CD8-positive, alpha-beta memory T cell (primary cell): Measurements from ENCODE around the gene TRAF1. TPM values are rescaled to one million over a fixed set of nuclear protein-coding genes. Genes with fewer than 3 reads are reported as not detected.

Experiments used
- CTCF ChIA-PET: fragments of 350-600 bp; sonication (Branson Sonifier 250); formaldehyde crosslinking; loops from one replicate; lab custom pipeline; 2021; ENCODE audit warnings: antibody characterized with exemption; lab: Charles Lee
- POLR2A ChIA-PET: fragments of 350-600 bp; sonication (Branson Sonifier 250); formaldehyde crosslinking; loops from one replicate; lab custom pipeline; 2021; ENCODE audit warnings: antibody characterized with exemption; lab: Charles Lee
- DNase-seq, 5 donors: peaks; one replicate each; pipeline versions ENCODE4 v3.0.0 to v3.0.0-alpha.2; 2020 to 2022; ENCODE audit warnings: mixed read lengths in 1 of 5
- H3K27ac ChIP-seq: one replicate; pipeline ENCODE4 v1.7.0; 2013; ENCODE audit warnings: low read depth, mild to moderate bottlenecking, low read length, moderate library complexity
- H3K27me3 ChIP-seq: 2 replicates; pipeline ENCODE4 v1.7.0; 2013; ENCODE audit warnings: low read length, mild to moderate bottlenecking; ENCODE audit not compliant: insufficient read depth, poor library complexity, severe bottlenecking
- H3K36me3 ChIP-seq: 2 replicates; pipeline ENCODE4 v1.7.0; 2013; ENCODE audit warnings: mild to moderate bottlenecking, low read length, moderate library complexity; ENCODE audit not compliant: insufficient read depth
- H3K4me1 ChIP-seq: 2 replicates; pipeline ENCODE4 v1.7.0; 2013; ENCODE audit warnings: mild to moderate bottlenecking, low read length, moderate library complexity; ENCODE audit not compliant: insufficient read depth
- H3K4me3 ChIP-seq: 2 replicates; pipeline ENCODE4 v1.7.0; 2013; ENCODE audit warnings: mild to moderate bottlenecking, low read length
- H3K9me3 ChIP-seq: 2 replicates; pipeline ENCODE4 v1.7.0; 2013; ENCODE audit warnings: mild to moderate bottlenecking, low read length
- H3K27ac Mint-ChIP-seq, 8 donors: one replicate each; pipeline ENCODE4 v1.8.0; 2020 to 2021; ENCODE audit warnings: mixed read lengths in 8 of 8, mild to moderate bottlenecking in 6 of 8, inconsistent platforms in 3 of 8, moderate library complexity in 3 of 8
- H3K27me3 Mint-ChIP-seq, 2 donors: one replicate each; pipeline ENCODE4 v1.8.0; 2020 to 2021; ENCODE audit warnings: mixed read lengths in 2 of 2, mild to moderate bottlenecking in 1 of 2, moderate library complexity in 1 of 2
- H3K36me3 Mint-ChIP-seq, 3 donors: one replicate each; pipeline ENCODE4 v1.8.0; 2020 to 2021; ENCODE audit warnings: mixed read lengths in 3 of 3, inconsistent platforms in 1 of 3, mild to moderate bottlenecking in 1 of 3
- H3K4me1 Mint-ChIP-seq, 3 donors: one replicate each; pipeline ENCODE4 v1.8.0; 2020 to 2021; ENCODE audit warnings: mixed read lengths in 3 of 3, inconsistent platforms in 1 of 3, mild to moderate bottlenecking in 1 of 3
- H3K4me3 Mint-ChIP-seq, 7 donors: one replicate each; pipeline ENCODE4 v1.8.0; 2020 to 2021; ENCODE audit warnings: mixed read lengths in 7 of 7, mild to moderate bottlenecking in 6 of 7, moderate library complexity in 4 of 7, inconsistent platforms in 2 of 7
- H3K9me3 Mint-ChIP-seq, 5 donors: one replicate each; pipeline ENCODE4 v1.8.0; 2020 to 2022; ENCODE audit warnings: mixed read lengths in 5 of 5, mild to moderate bottlenecking in 3 of 5, moderate library complexity in 2 of 5, inconsistent platforms in 1 of 5
- polyA plus RNA-seq: library from polyadenylated mRNA; unstranded; fragments of 300-500 nt; fragmentation: Illumina TruSeq; gene quantifications from one replicate; pipeline ENCODE4 v1.2.3, GENCODE V29; 2021
- total RNA-seq, 2 experiments: library from RNA; stranded (reverse); gene quantifications; one replicate each; pipeline ENCODE4 v1.2.3, GENCODE V29; 2021

TRAF1 gene
- total and polyA plus RNA-seq, 3 experiments from 2014 or later, result 12.1 to 322 (median 316) TPM

GRCh38 chr9:120933310-120934055 is 6.9 kb upstream of the TRAF1 start:
- H3K36me3 Mint-ChIP-seq, result no peaks in the 10 kb centered on the region
- no peaks in the 10 kb centered on the region for H3K9me3 Mint-ChIP-seq
- ChIA-PET CTCF (interaction anchor here (0.8 to 20.8 kb wide), 5 partner anchors 11 to 61 kb away, joined by 3 to 363 read pairs (median 25); partner anchors contain the start of gene PHF19), POLR2A (interaction anchor here (0.9 to 6.7 kb wide), 4 partner anchors 9 to 55 kb away, joined by 3 to 116 read pairs (median 4); no protein-coding TSS in a partner anchor)
- H3K4me1 Mint-ChIP-seq, result peaks cover 75 to 81% (median 75%) of the 10 kb centered on the region in 3 donors
- no peaks in the 10 kb centered on the region for H3K9me3 ChIP-seq
- DNase-seq, result no peak
- peak overlapping the region; percentile 72 to 100 (median 98) for H3K27ac Mint-ChIP-seq
- no peak overlapping the region for H3K27ac ChIP-seq
- peaks cover 87% of the 10 kb centered on the region for H3K4me1 ChIP-seq
- no peaks in the 10 kb centered on the region for H3K27me3 Mint-ChIP-seq
- H3K36me3 ChIP-seq, result no peaks in the 10 kb centered on the region
- no peaks in the 10 kb centered on the region for H3K27me3 ChIP-seq
- peak overlapping the region in 1 of 7 donors; percentile 17 for H3K4me3 Mint-ChIP-seq
- no peak overlapping the region for H3K4me3 ChIP-seq

- peak overlapping the region; percentile 6 for H3K4me3 ChIP-seq
- DNase-seq, result no peak
Observed at GRCh38 chr9:120932086-120932823, 5.7 kb upstream of the TRAF1 start.

GRCh38 chr9:120931231-120932085 is 4.9 kb upstream of the TRAF1 start:
- peak overlapping the region; percentile 95 to 100 (median 99) for H3K27ac Mint-ChIP-seq
- peaks cover 89% of the 10 kb centered on the region for H3K4me1 ChIP-seq
- CTCF ChIA-PET, result interaction anchor here (0.7 to 20.8 kb wide), 11 partner anchors 8 to 59 kb away, joined by 3 to 363 read pairs (median 4); partner anchors contain the start of gene PHF19
- no peaks in the 10 kb centered on the region for H3K36me3 ChIP-seq
- H3K4me3 ChIP-seq, result peak overlapping the region; percentile 6
- POLR2A ChIA-PET, result interaction anchor here (0.6 to 6.7 kb wide), 18 partner anchors 10 to 339 kb away, joined by 3 to 116 read pairs (median 6); partner anchors contain the start of genes FBXW2 and PSMD5
- H3K4me3 Mint-ChIP-seq, result peak overlapping the region; percentile 59 to 88 (median 84)
- H3K4me1 Mint-ChIP-seq, result peaks cover 85 to 91% (median 88%) of the 10 kb centered on the region in 3 donors
- no peaks in the 10 kb centered on the region for H3K9me3 ChIP-seq
- peak; percentile 45 to 86 (median 80) for DNase-seq
- H3K36me3 Mint-ChIP-seq, result peaks cover 0 to 10% (median 0%) of the 10 kb centered on the region in 3 donors
- no peaks in the 10 kb centered on the region for H3K27me3 Mint-ChIP-seq
- H3K27ac ChIP-seq, result peak overlapping the region; percentile 85
- H3K9me3 Mint-ChIP-seq, result no peaks in the 10 kb centered on the region
- H3K27me3 ChIP-seq, result no peaks in the 10 kb centered on the region

More at GRCh38 chr9:120932086-120932823, 5.7 kb upstream of the TRAF1 start:
- ChIA-PET POLR2A (interaction anchor here (0.6 to 6.7 kb wide), 16 partner anchors 11 to 338 kb away, joined by 3 to 116 read pairs (median 6); partner anchors contain the start of genes FBXW2 and PSMD5), CTCF (interaction anchor here (0.9 to 20.8 kb wide), 9 partner anchors 10 to 60 kb away, joined by 3 to 363 read pairs (median 5); partner anchors contain the start of gene PHF19)
- Histone ChIP-seq H3K9me3 (no peaks in the 10 kb centered on the region), H3K36me3 (no peaks in the 10 kb centered on the region), H3K27ac (peak overlapping the region; percentile 85), H3K4me1 (peaks cover 89% of the 10 kb centered on the region), H3K27me3 (no peaks in the 10 kb centered on the region)
- peak overlapping the region; percentile 59 to 88 (median 84) for H3K4me3 Mint-ChIP-seq
- H3K27ac Mint-ChIP-seq, result peak overlapping the region; percentile 95 to 100 (median 99)
- H3K27me3 Mint-ChIP-seq, result no peaks in the 10 kb centered on the region
- peaks cover 0 to 8% (median 0%) of the 10 kb centered on the region in 3 donors for H3K36me3 Mint-ChIP-seq
- H3K4me1 Mint-ChIP-seq, result peaks cover 85 to 91% (median 87%) of the 10 kb centered on the region in 3 donors
- H3K9me3 Mint-ChIP-seq, result no peaks in the 10 kb centered on the region

GRCh38 chr9:120929229-120929791 is 2.7 kb upstream of the TRAF1 start:
- ChIA-PET POLR2A (interaction anchor here (0.6 to 9.3 kb wide), 13 partner anchors 8 to 135 kb away, joined by 3 to 116 read pairs (median 9); partner anchors contain the start of gene PHF19), CTCF (interaction anchor here (0.8 to 20.8 kb wide), 9 partner anchors 9 to 57 kb away, joined by 3 to 363 read pairs (median 5); partner anchors contain the start of gene PHF19)
- Histone ChIP-seq H3K9me3 (no peaks in the 10 kb centered on the region), H3K27ac (peak overlapping the region; percentile 85), H3K36me3 (no peaks in the 10 kb centered on the region), H3K4me1 (peaks cover 86% of the 10 kb centered on the region), H3K4me3 (peak overlapping the region; percentile 76), H3K27me3 (no peaks in the 10 kb centered on the region)
- Mint-ChIP-seq H3K36me3 (peaks cover 0 to 31% (median 0%) of the 10 kb centered on the region in 3 donors), H3K27ac (peak overlapping the region; percentile 93 to 98 (median 96)), H3K4me1 (peaks cover 83 to 90% (median 85%) of the 10 kb centered on the region in 3 donors), H3K4me3 (peak overlapping the region; percentile 55 to 89 (median 81)), H3K27me3 (no peaks in the 10 kb centered on the region), H3K9me3 (no peaks in the 10 kb centered on the region)
- no peak for DNase-seq

- H3K36me3 ChIP-seq, result no peaks in the 10 kb centered on the region
- DNase-seq, result peak; percentile 65 to 89 (median 79)
- peaks cover 82 to 90% (median 85%) of the 10 kb centered on the region in 3 donors for H3K4me1 Mint-ChIP-seq
- no peaks in the 10 kb centered on the region for H3K27me3 Mint-ChIP-seq
- peak overlapping the region; percentile 95 to 100 (median 99) for H3K27ac Mint-ChIP-seq
- H3K27me3 ChIP-seq, result no peaks in the 10 kb centered on the region
- no peaks in the 10 kb centered on the region for H3K9me3 Mint-ChIP-seq
- H3K36me3 Mint-ChIP-seq, result peaks cover 4 to 37% (median 6%) of the 10 kb centered on the region in 3 donors
- ChIA-PET CTCF (interaction anchor here (0.8 to 20.8 kb wide), 10 partner anchors 8 to 56 kb away, joined by 3 to 363 read pairs (median 6); partner anchors contain the start of gene PHF19), POLR2A (interaction anchor here (0.6 to 9.3 kb wide), 12 partner anchors 8 to 135 kb away, joined by 3 to 116 read pairs (median 9); partner anchors contain the start of gene PHF19)
- H3K4me3 Mint-ChIP-seq, result peak overlapping the region; percentile 91 to 99 (median 96)
- H3K27ac ChIP-seq, result peak overlapping the region; percentile 85
- H3K4me1 ChIP-seq, result peaks cover 86% of the 10 kb centered on the region
- H3K4me3 ChIP-seq, result peak overlapping the region; percentile 76
- H3K9me3 ChIP-seq, result no peaks in the 10 kb centered on the region
Observed at GRCh38 chr9:120928483-120929228, 2.1 kb upstream of the TRAF1 start.

- peak overlapping the region; percentile 95 to 100 (median 99) for H3K27ac Mint-ChIP-seq
- Histone ChIP-seq H3K4me3 (peak overlapping the region; percentile 76), H3K9me3 (no peaks in the 10 kb centered on the region), H3K36me3 (no peaks in the 10 kb centered on the region), H3K27me3 (no peaks in the 10 kb centered on the region), H3K27ac (peak overlapping the region; percentile 85), H3K4me1 (peaks cover 86% of the 10 kb centered on the region)
- DNase-seq, result peak in 2 of 5 donors; percentile 42 to 67
- peaks cover 82 to 90% (median 86%) of the 10 kb centered on the region in 3 donors for H3K4me1 Mint-ChIP-seq
- H3K4me3 Mint-ChIP-seq, result peak overlapping the region; percentile 91 to 99 (median 96)
- peaks cover 5 to 43% (median 9%) of the 10 kb centered on the region in 3 donors for H3K36me3 Mint-ChIP-seq
- no peaks in the 10 kb centered on the region for H3K27me3 Mint-ChIP-seq
- POLR2A ChIA-PET, result interaction anchor here (1.2 to 9.3 kb wide), 6 partner anchors 7 to 37 kb away, joined by 3 to 116 read pairs (median 52); no protein-coding TSS in a partner anchor
- H3K9me3 Mint-ChIP-seq, result no peaks in the 10 kb centered on the region
- CTCF ChIA-PET, result interaction anchor here (1.8 to 20.8 kb wide), 3 partner anchors 14 to 56 kb away, joined by 4 to 363 read pairs (median 46); partner anchors contain the start of gene PHF19
Observed at GRCh38 chr9:120928015-120928482, 1.5 kb upstream of the TRAF1 start.
